ENCODE measurements around the gene OR4A16.

The OR4A16 gene, protein sequence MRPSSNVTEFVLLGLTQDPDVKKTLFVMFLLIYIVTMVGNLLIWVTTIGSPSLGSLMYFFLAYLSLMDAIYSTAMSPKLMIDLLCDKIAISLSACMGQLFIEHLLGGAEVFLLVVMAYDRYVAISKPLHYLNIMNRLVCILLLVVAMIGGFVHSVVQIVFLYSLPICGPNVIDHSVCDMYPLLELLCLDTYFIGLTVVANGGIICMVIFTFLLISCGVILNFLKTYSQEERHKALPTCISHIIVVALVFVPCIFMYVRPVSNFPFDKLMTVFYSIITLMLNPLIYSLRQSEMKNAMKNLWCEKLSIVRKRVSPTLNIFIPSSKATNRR

DNA sequence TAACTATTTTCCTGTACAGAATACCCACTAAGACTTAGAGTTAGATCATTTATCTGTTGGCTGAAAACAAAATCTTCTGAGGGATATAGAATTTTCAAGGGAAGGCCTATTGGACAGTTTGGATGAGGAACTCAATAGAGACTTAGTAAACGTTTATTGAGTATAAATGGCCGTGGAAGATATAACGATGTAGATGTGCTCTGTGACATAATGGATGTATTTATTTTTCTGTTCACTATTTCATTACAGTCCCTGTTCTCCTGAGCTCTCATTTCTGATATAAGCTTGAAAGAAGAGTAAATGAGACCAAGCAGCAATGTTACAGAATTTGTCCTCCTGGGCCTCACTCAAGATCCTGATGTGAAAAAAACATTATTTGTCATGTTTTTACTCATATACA, at the start of gene OR4A16:
TSS of gene OR4A16 (plus strand) at position 301 of the 400 bp plus-strand sequence. CDS start at position 301, 0 bp downstream.
- DNase-seq = no peak

DNA sequence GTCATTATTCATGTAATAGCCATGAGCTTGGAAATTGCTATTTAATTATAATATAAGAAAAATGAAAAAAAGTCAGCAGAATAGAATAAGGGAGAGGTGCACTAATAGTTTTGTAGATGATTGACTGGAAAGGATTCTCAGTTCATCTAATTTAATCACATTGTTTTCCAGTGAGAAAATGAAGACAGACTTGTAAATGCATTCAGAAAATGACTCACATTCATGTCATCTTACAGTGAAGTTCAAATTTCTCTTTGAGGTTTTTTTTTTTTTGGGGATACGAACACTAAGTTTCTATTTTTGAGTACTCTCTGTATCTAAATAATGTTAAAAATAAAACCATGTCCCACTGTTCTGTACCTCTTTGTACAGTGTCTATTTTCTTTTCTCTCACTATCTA, 18.5 kb upstream of the OR4A16 start:
- DNase-seq = no peak

DNA sequence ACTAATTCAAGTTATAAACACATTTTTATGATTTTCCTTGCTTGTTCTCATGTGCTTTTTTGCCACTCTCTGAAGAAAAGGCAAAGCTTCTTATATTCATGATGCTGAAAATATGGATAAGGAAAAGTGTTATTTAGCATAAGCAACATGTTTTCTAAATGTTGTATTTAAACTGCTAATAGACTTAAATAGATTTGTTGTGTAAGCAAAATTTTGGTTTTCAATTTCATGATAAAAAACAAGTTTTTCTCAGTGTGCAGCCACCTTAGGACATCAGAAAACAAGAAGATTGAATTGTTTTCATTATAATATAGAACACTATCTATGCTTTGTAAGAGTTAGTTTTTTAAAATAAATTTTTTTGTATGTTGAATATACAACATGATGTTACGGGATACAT, 2.3 kb downstream of the OR4A16 start:
- no peak for DNase-seq

DNA sequence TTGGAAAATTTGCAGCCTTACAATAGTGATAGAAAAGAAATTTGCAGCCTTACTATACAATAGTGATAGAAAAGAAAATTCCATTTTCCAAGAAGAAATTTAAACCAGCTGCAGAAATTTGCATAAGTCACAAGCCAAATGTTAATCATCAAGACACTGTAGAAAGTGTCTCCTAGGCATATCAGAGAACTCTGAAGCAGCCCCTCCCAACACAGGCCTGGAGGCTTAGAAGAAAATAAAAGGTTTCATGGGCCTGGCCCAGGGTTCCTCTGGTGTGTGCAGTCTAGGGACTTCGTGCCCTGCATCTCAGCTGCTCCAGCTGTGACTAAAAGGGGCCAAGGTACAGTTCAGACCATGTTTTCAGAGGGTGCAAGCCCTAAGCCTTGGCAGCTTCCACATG, 6.0 kb downstream of the OR4A16 start:
- no peak for DNase-seq

DNA sequence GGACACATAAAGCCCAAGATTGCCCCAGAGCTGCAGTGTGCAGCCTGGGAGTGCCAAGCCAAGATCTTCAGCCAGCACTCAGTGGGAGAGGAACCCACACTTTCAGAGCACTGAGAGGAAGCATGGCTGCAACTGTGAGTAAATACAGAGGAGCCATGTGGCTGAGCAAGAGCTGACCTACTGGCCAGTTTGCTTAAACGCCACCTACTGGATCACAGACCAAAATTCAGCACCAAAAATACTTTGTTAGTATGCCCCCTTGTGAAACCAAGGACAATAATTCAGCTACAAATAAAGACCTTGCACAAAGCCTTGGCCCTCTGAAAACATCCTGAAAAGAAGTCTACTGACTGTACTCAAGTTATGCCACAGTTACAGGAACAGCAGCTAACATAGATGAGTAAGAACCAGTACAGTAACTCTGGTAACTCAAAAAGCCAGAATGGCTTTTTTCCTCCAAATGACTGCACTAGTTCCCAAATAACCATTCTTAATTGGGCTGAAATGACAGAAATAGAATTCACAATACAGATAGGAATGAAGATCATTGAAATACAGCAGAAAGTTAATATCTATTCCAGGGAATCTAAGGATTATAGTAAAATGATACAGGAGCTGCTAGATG, 14.7 kb downstream of the OR4A16 start:
- DNase-seq = no peak

DNA sequence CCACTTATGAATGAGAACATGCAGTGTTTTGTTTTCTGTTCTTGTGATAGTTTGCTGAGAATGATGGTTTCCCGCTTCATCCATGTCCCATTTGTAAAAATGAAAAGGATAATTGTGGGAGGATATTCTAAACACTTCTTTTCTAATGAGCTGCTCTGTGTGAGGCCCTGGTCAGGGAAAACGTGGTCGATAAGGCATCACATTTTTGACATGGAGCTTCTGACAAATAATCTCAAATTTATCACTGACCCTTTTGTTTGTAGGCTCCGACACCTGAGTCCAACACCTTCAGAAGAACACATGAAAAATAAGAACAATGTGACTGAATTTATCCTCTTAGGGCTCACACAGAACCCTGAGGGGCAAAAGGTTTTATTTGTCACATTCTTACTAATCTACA, 24.7 kb downstream of the OR4A16 start, which contains the start of gene OR4A15:
TSS of gene OR4A15 (plus strand) at position 301 of the 400 bp plus-strand sequence. CDS start at position 301, 0 bp downstream.
- no peak for DNase-seq

Measured in stimulated activated naive CD4-positive, alpha-beta T cell treated with Interleukin-2 at 50 U/mL for 16 hours (primary cell).